Measurements from ENCODE around the gene RAPGEF4. TPM values are rescaled to one million over a fixed set of nuclear protein-coding genes. Genes with fewer than 3 reads are reported as not detected.

Gene RAPGEF4
- total and polyA plus RNA-seq, 2 of the 4 experiments (the other 2 are of a cell fraction), result 1.7 to 3.2 TPM

GRCh38 chr2:173064151-173064805 is 328.6 kb downstream of the RAPGEF4 start:
- no CpG with 5 or more reads among the region's 4 CpGs for WGBS, 2 experiments (ENCODE audit: extremely low coverage in 2 of 2, insufficient read length in 1 of 2)
- H4K5ac ChIP-seq (ENCODE audit: low read depth, low read length), result peak overlapping the region; percentile 86
- H2BK15ac ChIP-seq (ENCODE audit: low read depth, low read length), result 0 out of 3 replicates have a peak overlapping the region, but pooled peaks have one; percentile 37
- intact Hi-C loops (cut with micrococcal nuclease), result no loop called here
- H3K9me1 ChIP-seq (ENCODE audit: insufficient read depth, low read length), result no peaks in the 10 kb centered on the region
- peaks cover 6% of the 10 kb centered on the region for H3K4me1 ChIP-seq (ENCODE audit: control insufficient read depth, insufficient read depth, low read length)
- H3K14ac ChIP-seq (replicated peaks; ENCODE audit: low read depth, low read length), result peak overlapping the region; percentile 56; the same call in 1 of the 2 replicates
- DNase-seq (peak; percentile 66), ATAC-seq (ENCODE audit: low read depth) (peak; percentile 84)
- no peaks in the 10 kb centered on the region for H3K79me1 ChIP-seq (ENCODE audit: low read depth in 1 of 2, low read length in 2 of 2)
- peak overlapping the region; percentile 24; the same call in 1 of the 2 replicates for H3K27ac ChIP-seq (ENCODE audit: insufficient read depth, low read length)
- H3K27me3 ChIP-seq (ENCODE audit: control insufficient read depth, insufficient read depth, low read length), result no peaks in the 10 kb centered on the region
- H2BK20ac ChIP-seq (ENCODE audit: low read depth, low read length), result peak overlapping the region; percentile 27; the same call in 1 of the 2 replicates
- peak overlapping the region; percentile 55; the same call in 1 of the 2 replicates for H3K4ac ChIP-seq (ENCODE audit: low read depth, low read length)
- in situ Hi-C loops (cut with MboI; ENCODE audit: low sequenced_read_pairs), result no loop called here
- dilution Hi-C loops (cut with HindIII; ENCODE audit: low sequenced_read_pairs, unreplicated experiment), result no loop called here
- H3K9ac ChIP-seq (ENCODE audit: low read depth, low read length), result no peak overlapping the region
- no peak overlapping the region for H4K91ac ChIP-seq (ENCODE audit: insufficient read depth, low read depth, low read length)
- no peak overlapping the region for H2AK5ac ChIP-seq (ENCODE audit: low read depth, low read length)
- H3K36me3 ChIP-seq (ENCODE audit: control insufficient read depth, insufficient read depth, low read length), result no peaks in the 10 kb centered on the region
- ChIA-PET POLR2A (ENCODE audit: unreplicated experiment) (no interaction called here), CTCF (interaction anchor here (0.6 to 0.9 kb wide), 2 partner anchors 14 to 146 kb away, joined by 3 read pairs; no protein-coding TSS in a partner anchor)
- no peak overlapping the region; the same call in 1 of the 2 replicates for H3K23ac ChIP-seq (ENCODE audit: low read depth, low read length)
- TF ChIP-seq CTCF (conservative IDR thresholded peaks at IDR 0.05; ENCODE audit: low read depth, low read length), result no peak
- TF ChIP-seq RFX5 (IDR thresholded peaks at IDR 0.05; ENCODE audit: low read depth, low read length), result 0 out of 2 replicates have a peak, but pooled peaks have one; percentile 17
- peak overlapping the region; percentile 69 for H2BK120ac ChIP-seq (ENCODE audit: low read depth, low read length)
- H2AFZ ChIP-seq (replicated peaks; ENCODE audit: low read length, poor library complexity), result no peak overlapping the region
- H3K4me3 ChIP-seq (ENCODE audit: insufficient read depth, low read depth, low read length), result no peak overlapping the region
- BruUV-seq (replicated peaks), result no TSS peak
- peak overlapping the region; percentile 97 for H3K18ac ChIP-seq (ENCODE audit: low read depth, low read length)
- H4K8ac ChIP-seq (ENCODE audit: low read depth in 2 of 2, low read length in 2 of 2), result 0 out of 4 replicates have a peak overlapping the region, but pooled peaks of 1 of the 2 experiments have one; percentile 34
- no peak overlapping the region for H2AK9ac ChIP-seq (replicated peaks; ENCODE audit: low read depth, low read length, poor library complexity)
- peak overlapping the region; percentile 87 for H2BK5ac ChIP-seq (ENCODE audit: low read depth, low read length, poor library complexity, severe bottlenecking)
- H3K9me3 ChIP-seq (ENCODE audit: control insufficient read depth, insufficient read depth, low read length), result no peaks in the 10 kb centered on the region
- no peak overlapping the region for H3K56ac ChIP-seq (ENCODE audit: extremely low read depth, insufficient read depth, low read length)
- no peak overlapping the region for H3K4me2 ChIP-seq (ENCODE audit: low read depth, low read length)
- H4K20me1 ChIP-seq (ENCODE audit: insufficient read depth, low read length), result no peaks in the 10 kb centered on the region

Data from IMR-90 (cell line).